ENCODE results near the gene MMP12.
"Not testable (repeated sequence)": the region's sequence is repeated elsewhere in the genome, so short reads cannot be mapped to it uniquely, and the experiment has no call there.

The MMP12 gene

DNA sequence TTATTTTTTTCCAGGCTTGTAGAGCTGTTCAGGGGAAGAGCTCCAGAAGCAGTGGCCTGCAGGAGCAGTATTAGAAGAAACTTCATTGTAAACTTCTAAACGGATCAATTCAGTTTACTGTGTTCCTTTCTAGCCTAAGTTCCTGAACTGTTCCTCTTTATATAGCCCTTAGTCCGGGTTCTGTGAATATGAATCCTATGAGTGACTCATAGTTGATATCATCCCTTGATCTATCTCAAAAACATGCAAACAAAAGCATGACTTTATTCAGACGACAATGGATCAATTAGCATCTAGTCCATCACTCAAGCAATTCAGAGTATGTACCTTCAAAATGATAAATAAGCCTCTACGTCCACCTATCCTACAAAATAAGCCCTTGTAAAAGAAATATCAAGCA, at the start of gene MMP12:
Gene MMP12 (minus strand): TSS at position 131 of the 400 bp plus-strand sequence. CDS start 45 bp downstream, at position 86.
- H3K4me1 ChIP-seq (ENCODE audit: insufficient read depth, insufficient read length): no peaks in the 10 kb centered on the region
- H3K27me3 ChIP-seq (ENCODE audit: insufficient read depth, insufficient read length): no peaks in the 10 kb centered on the region
- H3K9me3 ChIP-seq (ENCODE audit: insufficient read depth, low read length): no peaks in the 10 kb centered on the region
- TF ChIP-seq ZNF274 (IDR thresholded peaks at IDR 0.05; ENCODE audit: low read depth, low read length) (no peak), SUZ12 (IDR thresholded peaks at IDR 0.05; ENCODE audit: extremely low read depth, insufficient read depth, insufficient read length) (no peak), YY1 (IDR thresholded peaks at IDR 0.05; ENCODE audit: insufficient read depth, insufficient read length) (no peak)
- no peak within 1 kb of the TSS for H3K4me3 ChIP-seq (ENCODE audit: insufficient read length, low read depth)
- no peak within 1 kb of the TSS for H3K9ac ChIP-seq (ENCODE audit: insufficient read length, low read depth)
- no peaks in the 10 kb centered on the region for H3K36me3 ChIP-seq (ENCODE audit: insufficient read depth, insufficient read length, low read length)
- DNase-seq (ENCODE audit: low read depth, low spot score): no peak

DNA sequence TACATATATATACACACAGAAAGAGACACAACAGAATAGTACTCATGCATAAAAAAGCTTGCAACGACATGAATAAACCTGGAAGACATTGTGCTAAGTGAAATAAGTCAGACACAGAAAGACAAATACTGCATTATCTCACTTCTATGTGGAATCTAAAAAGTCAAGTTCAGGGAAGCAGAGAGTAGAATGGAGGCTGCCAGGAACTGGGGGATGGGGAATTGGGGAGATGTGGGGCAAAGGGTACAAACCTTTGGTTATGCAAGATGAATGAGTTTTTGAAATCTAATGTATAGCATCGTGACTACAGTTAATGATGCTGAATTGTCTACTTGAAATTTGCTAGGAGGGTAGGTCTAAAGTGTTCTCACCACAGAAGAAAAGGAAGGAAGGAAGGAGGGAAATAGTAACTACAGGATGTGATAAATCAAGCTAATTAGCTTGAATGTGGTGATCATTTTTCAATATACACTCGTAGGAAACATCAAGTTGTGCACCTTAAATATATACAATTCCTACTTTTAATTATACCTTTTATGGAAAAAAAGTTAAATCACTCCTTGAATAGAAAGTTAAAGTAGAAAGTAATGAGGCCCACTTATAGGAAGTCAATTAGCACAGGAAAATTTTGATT, 46.9 kb upstream of the MMP12 start:
- no peaks in the 10 kb centered on the region for H3K9me3 ChIP-seq (ENCODE audit: insufficient read depth, low read length)
- no peak for TF ChIP-seq SUZ12 (IDR thresholded peaks at IDR 0.05; ENCODE audit: extremely low read depth, insufficient read depth, insufficient read length)
- TF ChIP-seq ZNF274 (IDR thresholded peaks at IDR 0.05; ENCODE audit: low read depth, low read length): no peak
- TF ChIP-seq YY1 (IDR thresholded peaks at IDR 0.05; ENCODE audit: insufficient read depth, insufficient read length): no peak
- DNase-seq (ENCODE audit: low read depth, low spot score): no peak
- H3K4me3 ChIP-seq (ENCODE audit: insufficient read length, low read depth): no peak overlapping the region
- peaks cover 3% of the 10 kb centered on the region for H3K4me1 ChIP-seq (ENCODE audit: insufficient read depth, insufficient read length)
- no peaks in the 10 kb centered on the region for H3K36me3 ChIP-seq (ENCODE audit: insufficient read depth, insufficient read length, low read length)
- no peak overlapping the region for H3K9ac ChIP-seq (ENCODE audit: insufficient read length, low read depth)
- no peaks in the 10 kb centered on the region for H3K27me3 ChIP-seq (ENCODE audit: insufficient read depth, insufficient read length)

DNA sequence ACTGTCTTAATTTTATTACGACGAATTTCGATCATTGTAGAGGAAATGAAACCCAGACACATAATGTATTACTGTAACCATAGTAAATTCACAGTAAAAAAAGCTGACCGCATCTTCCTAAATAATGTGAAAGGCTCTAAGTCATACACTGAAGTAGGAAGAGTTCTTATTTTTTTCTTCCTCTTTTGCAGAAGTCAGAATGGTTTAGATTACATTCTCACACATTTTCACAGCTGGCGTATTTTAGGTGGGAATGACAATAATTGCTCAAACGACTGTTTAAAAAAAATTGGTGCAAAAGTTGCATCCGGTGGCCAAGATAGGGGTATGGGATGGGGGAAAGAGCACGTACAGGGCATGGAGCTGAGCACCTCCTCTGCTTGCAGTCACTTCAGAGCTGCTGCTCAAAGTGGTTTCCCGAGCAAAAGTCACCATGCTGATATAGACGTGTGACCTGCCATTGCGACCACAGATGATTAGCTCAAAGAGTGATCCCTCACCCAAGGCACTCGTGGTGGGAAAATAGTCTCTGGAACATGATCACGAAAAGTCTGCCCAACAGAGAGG, 45.4 kb upstream of the MMP12 start:
- Histone ChIP-seq H3K4me1 (ENCODE audit: insufficient read depth, insufficient read length) (peaks cover 3% of the 10 kb centered on the region), H3K9me3 (ENCODE audit: insufficient read depth, low read length) (no peaks in the 10 kb centered on the region), H3K36me3 (ENCODE audit: insufficient read depth, insufficient read length, low read length) (no peaks in the 10 kb centered on the region), H3K4me3 (ENCODE audit: insufficient read length, low read depth) (no peak overlapping the region), H3K27me3 (ENCODE audit: insufficient read depth, insufficient read length) (no peaks in the 10 kb centered on the region), H3K9ac (ENCODE audit: insufficient read length, low read depth) (no peak overlapping the region)
- no peak for DNase-seq (ENCODE audit: low read depth, low spot score)
- TF ChIP-seq SUZ12 (IDR thresholded peaks at IDR 0.05; ENCODE audit: extremely low read depth, insufficient read depth, insufficient read length): no peak
- TF ChIP-seq YY1 (IDR thresholded peaks at IDR 0.05; ENCODE audit: insufficient read depth, insufficient read length): no peak
- no peak for TF ChIP-seq ZNF274 (IDR thresholded peaks at IDR 0.05; ENCODE audit: low read depth, low read length)

DNA sequence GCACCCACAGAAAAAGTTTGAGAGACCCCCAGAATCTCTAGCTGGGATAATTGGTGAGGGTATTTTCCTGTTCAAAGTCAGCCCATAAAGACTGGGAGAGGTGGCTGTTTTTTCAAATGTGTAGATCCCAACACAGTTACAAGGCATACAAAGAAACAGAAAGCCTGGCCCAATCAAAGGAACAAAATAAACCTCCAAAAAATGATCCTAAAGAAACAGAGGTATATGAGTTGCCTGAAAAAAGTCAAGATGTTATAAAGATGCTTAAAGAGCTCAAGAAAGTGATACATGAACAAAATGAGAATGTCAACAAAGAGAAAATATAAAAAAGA, 40.2 kb upstream of the MMP12 start:
- Histone ChIP-seq H3K36me3 (ENCODE audit: insufficient read depth, insufficient read length, low read length) (no peaks in the 10 kb centered on the region), H3K27me3 (ENCODE audit: insufficient read depth, insufficient read length) (no peaks in the 10 kb centered on the region), H3K9me3 (ENCODE audit: insufficient read depth, low read length) (peaks cover 6% of the 10 kb centered on the region; the same call in 1 of the 2 replicates), H3K4me1 (ENCODE audit: insufficient read depth, insufficient read length) (no peaks in the 10 kb centered on the region), H3K4me3 (ENCODE audit: insufficient read length, low read depth) (no peak overlapping the region), H3K9ac (ENCODE audit: insufficient read length, low read depth) (no peak overlapping the region)
- no peak for DNase-seq (ENCODE audit: low read depth, low spot score)
- TF ChIP-seq SUZ12 (IDR thresholded peaks at IDR 0.05; ENCODE audit: extremely low read depth, insufficient read depth, insufficient read length) (no peak), YY1 (IDR thresholded peaks at IDR 0.05; ENCODE audit: insufficient read depth, insufficient read length) (no peak), ZNF274 (IDR thresholded peaks at IDR 0.05; ENCODE audit: low read depth, low read length) (no peak)

DNA sequence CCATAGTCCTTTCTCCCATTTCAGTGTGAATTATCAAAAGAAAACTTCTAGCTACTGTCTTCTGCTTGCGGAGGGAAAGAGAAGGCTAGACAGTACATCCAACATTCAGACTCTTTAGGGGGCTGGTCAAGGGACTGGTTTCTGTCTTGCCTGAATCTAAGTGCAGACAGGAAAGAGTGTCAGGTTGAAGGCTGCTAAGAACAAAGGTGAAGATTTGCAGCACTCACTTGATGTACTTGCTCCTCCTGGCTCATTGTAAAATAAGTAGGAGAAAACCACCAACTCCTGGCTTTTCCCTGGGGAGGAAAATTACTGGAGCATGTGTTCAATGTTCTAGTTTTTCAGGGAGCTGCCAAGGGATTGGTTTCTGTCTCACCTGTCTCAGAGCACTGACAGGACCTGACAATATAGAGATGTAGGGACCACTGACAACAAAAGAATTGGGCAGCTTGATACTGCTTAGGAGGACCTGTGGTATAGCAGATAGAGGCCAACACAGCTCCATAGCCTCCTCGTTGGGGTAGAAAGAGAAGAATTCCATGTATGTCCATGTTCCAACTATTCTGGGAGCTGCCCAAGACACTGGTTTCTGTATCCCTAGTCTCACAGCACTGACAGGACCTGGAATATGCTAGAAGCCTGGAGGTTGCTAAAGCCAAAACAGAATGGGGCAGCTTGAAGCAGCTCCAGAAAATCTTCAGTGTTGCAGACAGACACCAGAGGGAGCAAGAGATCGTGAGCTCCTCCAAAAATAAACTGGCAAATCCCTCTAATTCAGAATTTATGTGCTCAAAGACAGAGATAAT, 39.7 kb upstream of the MMP12 start:
- H3K9ac ChIP-seq (ENCODE audit: insufficient read length, low read depth): no peak overlapping the region
- H3K27me3 ChIP-seq (ENCODE audit: insufficient read depth, insufficient read length): no peaks in the 10 kb centered on the region
- peaks cover 9% of the 10 kb centered on the region; the same call in 1 of the 2 replicates for H3K9me3 ChIP-seq (ENCODE audit: insufficient read depth, low read length)
- no peaks in the 10 kb centered on the region for H3K4me1 ChIP-seq (ENCODE audit: insufficient read depth, insufficient read length)
- H3K36me3 ChIP-seq (ENCODE audit: insufficient read depth, insufficient read length, low read length): no peaks in the 10 kb centered on the region
- H3K4me3 ChIP-seq (ENCODE audit: insufficient read length, low read depth): no peak overlapping the region
- DNase-seq (ENCODE audit: low read depth, low spot score): peak; percentile 49
- TF ChIP-seq ZNF274 (IDR thresholded peaks at IDR 0.05; ENCODE audit: low read depth, low read length) (no peak), YY1 (IDR thresholded peaks at IDR 0.05; ENCODE audit: insufficient read depth, insufficient read length) (no peak), SUZ12 (IDR thresholded peaks at IDR 0.05; ENCODE audit: extremely low read depth, insufficient read depth, insufficient read length) (no peak)

DNA sequence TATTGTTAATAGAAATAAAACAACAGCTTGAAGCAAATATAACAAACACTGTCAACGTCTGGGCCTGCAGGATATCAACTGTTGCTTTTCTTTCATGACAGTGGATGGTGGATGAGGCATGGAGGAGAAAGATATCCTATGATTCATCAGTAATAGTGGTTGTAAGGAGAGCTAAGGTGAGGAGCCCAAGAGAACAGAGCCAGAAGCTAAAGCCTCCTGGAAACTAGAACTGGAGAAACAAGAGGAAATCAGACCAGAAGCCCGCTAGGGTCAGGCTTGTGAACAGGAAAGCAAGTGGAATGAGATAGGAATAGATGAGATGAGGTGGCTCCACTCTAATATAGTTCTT, 37.7 kb upstream of the MMP12 start:
- no peak for DNase-seq (ENCODE audit: low read depth, low spot score)
- no peaks in the 10 kb centered on the region for H3K36me3 ChIP-seq (ENCODE audit: insufficient read depth, insufficient read length, low read length)
- H3K4me1 ChIP-seq (ENCODE audit: insufficient read depth, insufficient read length): no peaks in the 10 kb centered on the region
- no peak overlapping the region for H3K4me3 ChIP-seq (ENCODE audit: insufficient read length, low read depth)
- H3K27me3 ChIP-seq (ENCODE audit: insufficient read depth, insufficient read length): no peaks in the 10 kb centered on the region
- TF ChIP-seq YY1 (IDR thresholded peaks at IDR 0.05; ENCODE audit: insufficient read depth, insufficient read length) (no peak), ZNF274 (IDR thresholded peaks at IDR 0.05; ENCODE audit: low read depth, low read length) (no peak)
- H3K9ac ChIP-seq (ENCODE audit: insufficient read length, low read depth): no peak overlapping the region
- peaks cover 9% of the 10 kb centered on the region; the same call in 1 of the 2 replicates for H3K9me3 ChIP-seq (ENCODE audit: insufficient read depth, low read length)

DNA sequence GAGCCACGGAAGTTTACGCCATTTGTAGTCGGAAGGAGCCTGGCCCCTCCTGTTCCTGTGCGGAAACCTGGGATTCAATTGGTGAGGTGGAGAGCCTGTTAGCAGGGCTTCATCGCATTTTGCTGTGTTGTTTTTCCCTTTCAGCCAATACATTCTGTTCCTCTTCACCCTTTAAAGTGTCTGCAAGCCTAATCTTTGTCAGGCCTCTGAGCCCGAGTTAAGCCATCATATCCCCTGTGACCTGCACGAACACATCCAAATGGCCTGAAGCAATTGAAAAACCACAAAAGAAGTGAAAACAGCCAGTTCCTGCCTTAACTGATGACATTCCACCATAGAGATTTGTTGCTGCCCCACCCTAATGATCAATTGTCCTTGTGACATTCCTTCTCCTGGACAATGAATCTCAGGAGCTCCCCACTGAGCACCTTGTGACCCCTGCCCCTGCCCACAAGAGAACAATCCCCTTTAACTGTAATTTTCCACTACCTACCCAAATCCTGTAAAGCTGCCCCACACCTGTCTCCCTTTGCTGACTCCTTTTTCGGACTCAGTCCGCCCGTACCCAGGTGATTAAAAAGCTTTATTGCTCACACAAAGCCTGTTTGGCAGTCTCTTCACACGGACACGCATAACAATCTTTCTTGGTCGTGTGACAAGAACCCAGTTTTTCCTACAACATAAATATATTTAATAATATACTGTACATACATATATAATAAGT, 37.1 kb upstream of the MMP12 start:
- DNase-seq (ENCODE audit: low read depth, low spot score): peak; percentile 51
- H3K27me3 ChIP-seq (ENCODE audit: insufficient read depth, insufficient read length): no peaks in the 10 kb centered on the region
- H3K9ac ChIP-seq (ENCODE audit: insufficient read length, low read depth): no peak overlapping the region

DNA sequence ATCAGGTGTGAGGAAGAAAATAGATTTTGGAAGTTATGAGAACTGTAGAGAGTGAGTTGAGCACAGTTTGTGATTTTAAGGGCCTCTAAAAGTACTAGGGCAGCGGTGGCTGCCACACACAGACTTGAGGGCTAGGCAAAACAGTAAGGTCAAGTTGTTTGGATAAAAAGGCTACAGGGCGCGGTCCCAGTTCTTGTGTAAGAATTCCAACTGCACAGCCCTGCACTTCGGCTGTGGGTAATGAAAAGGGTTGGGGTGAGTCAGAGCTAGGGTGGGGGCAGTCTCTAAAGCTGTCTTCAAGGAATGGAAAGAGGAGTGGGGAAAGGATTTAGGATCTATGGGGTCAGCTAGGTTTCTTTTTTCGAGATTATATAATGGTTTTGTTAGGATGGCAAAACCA, 31.1 kb upstream of the MMP12 start:
- H3K4me3 ChIP-seq (ENCODE audit: insufficient read length, low read depth); H3K4me1 ChIP-seq (ENCODE audit: insufficient read depth, insufficient read length); H3K9me3 ChIP-seq (ENCODE audit: insufficient read depth, low read length); DNase-seq (ENCODE audit: low read depth, low spot score); H3K27me3 ChIP-seq (ENCODE audit: insufficient read depth, insufficient read length); H3K36me3 ChIP-seq (ENCODE audit: insufficient read depth, insufficient read length, low read length); H3K9ac ChIP-seq (ENCODE audit: insufficient read length, low read depth): not testable (repeated sequence)

More for the DNA sequence above, 37.1 kb upstream of the MMP12 start:
- H3K9me3 ChIP-seq (ENCODE audit: insufficient read depth, low read length): peaks cover 9% of the 10 kb centered on the region; the same call in 1 of the 2 replicates
- TF ChIP-seq ZNF274 (IDR thresholded peaks at IDR 0.05; ENCODE audit: low read depth, low read length): no peak
- TF ChIP-seq SUZ12 (IDR thresholded peaks at IDR 0.05; ENCODE audit: extremely low read depth, insufficient read depth, insufficient read length): no peak
- no peak overlapping the region for H3K4me3 ChIP-seq (ENCODE audit: insufficient read length, low read depth)
- no peaks in the 10 kb centered on the region for H3K4me1 ChIP-seq (ENCODE audit: insufficient read depth, insufficient read length)
- no peaks in the 10 kb centered on the region for H3K36me3 ChIP-seq (ENCODE audit: insufficient read depth, insufficient read length, low read length)

DNA sequence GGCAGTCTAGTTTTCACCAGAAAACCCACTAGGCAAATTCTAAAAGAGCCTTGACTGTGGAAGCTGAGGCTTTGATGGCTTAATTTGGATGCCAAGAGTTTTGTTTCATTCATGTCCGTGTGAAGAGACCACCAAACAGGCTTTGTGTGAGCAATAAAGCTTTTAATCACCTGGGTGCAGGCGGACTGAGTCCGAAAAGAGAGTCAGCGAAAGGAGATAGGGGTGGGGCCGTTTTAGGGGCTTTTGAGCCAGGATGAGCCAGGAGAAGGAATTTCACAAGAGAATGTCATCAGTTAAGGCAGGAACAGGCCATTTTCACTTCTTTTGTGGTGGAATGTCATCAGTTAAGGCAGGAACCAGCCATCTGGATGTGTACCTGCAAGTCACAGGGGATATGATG, 29.1 kb upstream of the MMP12 start:
- H3K9ac ChIP-seq (ENCODE audit: insufficient read length, low read depth); H3K27me3 ChIP-seq (ENCODE audit: insufficient read depth, insufficient read length); DNase-seq (ENCODE audit: low read depth, low spot score); H3K4me3 ChIP-seq (ENCODE audit: insufficient read length, low read depth); H3K4me1 ChIP-seq (ENCODE audit: insufficient read depth, insufficient read length); H3K36me3 ChIP-seq (ENCODE audit: insufficient read depth, insufficient read length, low read length); H3K9me3 ChIP-seq (ENCODE audit: insufficient read depth, low read length): not testable (repeated sequence)

Data from NT2/D1 (cell line).